GM21423 (cell line): ENCODE results near the gene TRIM43B.
"Not testable (repeated sequence)": the region's sequence is repeated elsewhere in the genome, so short reads cannot be mapped to it uniquely, and the experiment has no call there.

ENCODE experiments used
- ATAC-seq: cut with Tn5 transposase; IDR thresholded peaks from one replicate; pipeline ENCODE4 v1.9.1; 2021; ENCODE audit warnings: mild to moderate bottlenecking, moderate library complexity; ENCODE audit not compliant: unreplicated experiment

The TRIM43B gene

DNA sequence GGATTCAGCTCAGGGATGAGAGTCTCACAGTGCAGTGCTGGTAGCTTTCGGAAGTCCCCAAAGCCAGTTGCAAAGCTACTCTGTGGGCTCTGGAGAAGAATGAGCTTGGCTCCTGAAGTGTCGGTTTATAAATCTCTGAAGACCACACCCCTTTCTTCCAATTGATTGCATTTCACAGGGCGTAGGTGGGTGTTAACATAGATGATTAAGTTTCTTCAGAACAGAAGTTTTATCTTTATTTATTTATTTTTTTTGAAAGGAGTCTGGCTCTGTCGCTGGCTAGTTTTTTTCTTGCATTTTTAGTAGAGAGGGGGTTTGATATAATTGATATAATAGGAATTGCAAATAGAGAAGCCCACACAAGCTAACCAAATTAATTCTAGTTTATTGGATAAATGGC, at the start of gene TRIM43B:
Gene TRIM43B, minus strand, starts transcription at position 101 of the 400 bp plus-strand sequence. CDS start 2,040 bp downstream, outside the sequence.
- ATAC-seq = not testable (repeated sequence)

- ATAC-seq = no peak
Measured at GRCh38 chr2:95531254-95531771, 46.8 kb upstream of the TRIM43B start.

GRCh38 chr2:95530734-95531133, 46.2 kb upstream of the TRIM43B start:
- ATAC-seq = peak; percentile 50

- ATAC-seq = peak; percentile 62
Measured at GRCh38 chr2:95526360-95527341, 42.1 kb upstream of the TRIM43B start.

- ATAC-seq = no peak
Measured at GRCh38 chr2:95525294-95526035, 40.9 kb upstream of the TRIM43B start.

DNA sequence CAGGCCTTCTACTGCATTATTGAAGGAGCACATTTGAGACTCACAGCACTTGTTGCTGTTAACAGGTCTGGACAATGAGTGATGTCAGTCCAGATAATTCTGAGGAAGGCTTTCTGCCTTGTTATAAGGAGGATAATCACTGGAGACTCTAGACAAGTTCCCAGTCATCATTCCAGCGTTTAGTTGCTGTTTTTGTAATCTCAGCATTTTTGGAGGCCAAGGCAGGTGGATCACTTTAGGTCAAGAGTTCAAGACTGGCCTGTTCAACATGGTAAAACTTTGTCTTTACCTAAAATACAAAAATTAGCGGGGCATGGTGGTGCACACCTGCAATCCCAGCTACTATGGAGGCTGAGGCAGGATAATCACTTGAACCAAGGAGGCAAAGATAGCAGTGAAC, 39.6 kb upstream of the TRIM43B start:
- ATAC-seq = no peak

DNA sequence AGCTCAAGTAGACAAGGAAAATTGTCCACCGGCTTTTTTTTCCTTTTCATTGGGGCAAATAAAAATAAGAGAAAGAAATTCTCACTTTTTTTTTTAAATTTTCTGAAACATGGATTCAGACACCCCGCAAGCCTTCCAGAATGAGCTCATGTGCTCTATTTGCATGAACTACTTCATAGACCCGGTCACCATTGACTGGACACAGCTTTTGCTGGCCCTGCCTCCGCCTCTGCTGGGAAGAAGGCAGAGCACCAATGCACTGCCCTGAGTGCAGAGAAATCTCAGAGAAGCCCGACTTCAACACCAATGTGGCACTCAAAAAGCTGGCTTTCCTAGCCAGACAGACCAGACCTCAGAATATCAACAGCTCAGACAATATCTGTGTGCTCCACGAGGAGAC, 30.2 kb upstream of the TRIM43B start:
- ATAC-seq = no peak

DNA sequence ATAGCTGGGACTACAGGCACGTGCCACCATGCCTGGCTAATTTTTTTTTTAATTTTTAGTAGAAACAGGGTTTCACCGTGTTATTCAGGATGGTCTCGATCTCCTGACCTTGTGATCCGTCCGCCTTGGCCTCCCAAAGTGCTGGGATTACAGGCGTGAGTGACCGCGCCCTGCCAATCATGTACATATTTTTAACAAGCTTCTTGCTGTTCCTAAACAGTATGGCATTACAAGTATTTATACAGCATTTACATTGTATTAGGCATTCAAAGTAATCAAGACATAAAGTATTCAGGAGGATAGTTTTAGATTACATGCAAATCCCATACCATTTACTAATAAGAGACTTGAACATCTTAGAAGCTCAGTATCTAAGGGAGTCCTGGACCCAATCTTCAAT, 29.7 kb upstream of the TRIM43B start:
- ATAC-seq = not testable (repeated sequence)

GRCh38 chr2:95509408-95509807, 24.9 kb upstream of the TRIM43B start:
- no peak for ATAC-seq

DNA sequence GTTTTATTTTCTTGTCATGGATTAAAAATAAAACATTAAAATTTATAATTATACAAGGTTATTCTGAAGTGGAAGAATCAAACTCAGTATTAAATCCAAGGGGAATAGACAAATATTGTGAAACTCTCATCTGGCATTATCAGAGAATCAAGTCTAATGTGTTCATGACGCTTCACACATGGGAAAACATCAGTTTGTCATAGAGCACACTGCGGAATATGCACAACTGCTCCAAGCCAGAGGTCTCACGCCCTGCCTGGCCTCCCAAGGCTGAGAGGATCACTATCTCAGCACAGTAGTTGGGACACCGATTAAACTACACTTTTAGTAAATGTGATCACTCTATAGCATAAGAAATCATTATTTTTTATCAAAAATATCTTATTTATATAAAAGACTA, 20.7 kb upstream of the TRIM43B start:
- ATAC-seq = no peak

GRCh38 chr2:95500854-95501253, 16.3 kb upstream of the TRIM43B start:
- no peak for ATAC-seq

DNA sequence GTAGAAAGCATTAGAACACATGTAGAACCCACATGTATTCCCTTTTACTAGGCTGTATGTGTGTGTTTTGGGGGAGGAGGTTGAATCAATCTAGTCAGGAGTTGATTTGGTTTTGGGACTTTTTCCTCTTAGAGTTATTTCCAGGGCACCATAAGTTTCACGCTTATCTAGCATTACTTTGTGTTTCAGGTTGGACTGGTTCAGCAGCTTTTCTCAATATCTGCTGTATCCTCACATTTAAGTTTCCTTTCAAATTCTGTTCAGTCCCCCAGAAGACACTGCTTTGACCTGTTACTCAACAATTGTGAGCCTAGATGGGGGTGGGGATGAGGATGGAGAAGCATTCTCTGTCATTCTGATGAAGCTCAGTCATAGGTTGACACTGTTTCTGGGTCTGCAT, 7.5 kb upstream of the TRIM43B start:
- not testable (repeated sequence) for ATAC-seq

GRCh38 chr2:95475025-95475424, 9.5 kb downstream of the TRIM43B start:
- ATAC-seq = not testable (repeated sequence)

GRCh38 chr2:95467984-95468383, 16.6 kb downstream of the TRIM43B start:
- ATAC-seq = not testable (repeated sequence)

- ATAC-seq = not testable (repeated sequence)
Measured at GRCh38 chr2:95466572-95466971, 18.0 kb downstream of the TRIM43B start.

DNA sequence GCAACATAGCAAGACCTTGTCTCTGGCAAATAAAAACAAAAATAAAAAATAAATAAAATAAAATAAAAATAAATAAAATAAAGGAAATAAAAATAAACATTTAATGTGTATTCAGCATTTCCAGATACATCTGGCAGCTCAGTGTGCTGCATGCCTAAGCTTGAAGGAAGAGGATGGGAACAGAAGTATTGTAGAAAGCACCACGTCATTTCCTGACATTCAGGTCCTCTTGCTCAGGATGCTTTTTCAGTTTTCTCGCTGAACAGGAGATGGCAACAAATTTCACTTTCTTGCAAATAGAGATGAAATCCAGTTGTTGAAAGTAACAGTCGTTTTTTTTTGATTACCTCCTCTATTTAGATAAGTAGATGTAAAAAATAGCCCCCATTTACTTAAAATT, 21.3 kb downstream of the TRIM43B start:
- ATAC-seq = not testable (repeated sequence)

- not testable (repeated sequence) for ATAC-seq
Measured at GRCh38 chr2:95445317-95445716, 39.2 kb downstream of the TRIM43B start.

DNA sequence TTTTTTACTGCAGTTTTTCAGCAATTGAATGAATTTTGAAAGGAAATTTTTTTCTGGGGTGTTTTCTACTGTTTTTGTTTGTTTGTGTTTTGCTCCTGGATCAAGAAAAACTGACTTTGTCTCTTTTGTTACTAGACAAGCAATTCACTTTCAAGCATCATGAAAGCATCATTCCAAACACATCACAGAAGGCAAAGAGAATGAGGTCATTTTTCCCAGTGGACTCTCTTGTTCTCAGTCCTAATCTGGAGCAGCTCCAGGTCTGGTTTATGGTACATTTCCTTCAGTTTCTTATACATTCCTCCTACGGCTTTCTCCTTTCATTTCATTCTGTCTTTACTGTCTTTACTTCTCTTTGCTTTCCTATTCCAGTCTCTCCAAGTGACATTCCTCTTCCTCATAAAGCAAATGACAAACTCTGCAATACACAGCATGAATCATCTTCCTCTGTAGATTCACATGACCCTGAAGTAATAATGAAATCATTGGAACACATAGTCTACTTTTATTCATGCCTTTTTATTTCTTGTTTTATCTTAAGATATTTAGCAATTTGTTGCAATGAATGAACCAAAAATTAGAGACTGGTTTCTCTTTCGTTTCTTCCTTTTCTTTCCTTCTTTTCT, 42.0 kb downstream of the TRIM43B start:
- ATAC-seq = not testable (repeated sequence)

DNA sequence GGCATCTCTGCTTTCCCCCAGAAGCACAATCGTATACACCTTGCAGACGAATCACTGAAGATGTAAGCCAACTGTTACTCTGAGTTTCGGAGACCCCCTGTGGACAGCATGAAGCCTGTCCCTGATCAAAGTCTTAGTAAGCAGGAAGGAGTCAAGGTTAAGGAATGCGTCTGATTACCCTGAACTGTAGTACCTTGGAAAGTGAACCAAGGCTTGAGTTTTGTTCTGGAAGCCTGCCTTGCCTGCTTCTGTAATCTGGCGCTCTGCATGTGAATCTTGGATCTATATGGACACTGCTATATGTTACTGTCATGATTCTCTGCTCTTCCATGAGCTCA, 48.7 kb downstream of the TRIM43B start:
- ATAC-seq = not testable (repeated sequence)

- not testable (repeated sequence) for ATAC-seq
Measured at GRCh38 chr2:95435162-95435871, 49.2 kb downstream of the TRIM43B start.
